ENCODE measurements around the gene ZNF746.

DNA sequence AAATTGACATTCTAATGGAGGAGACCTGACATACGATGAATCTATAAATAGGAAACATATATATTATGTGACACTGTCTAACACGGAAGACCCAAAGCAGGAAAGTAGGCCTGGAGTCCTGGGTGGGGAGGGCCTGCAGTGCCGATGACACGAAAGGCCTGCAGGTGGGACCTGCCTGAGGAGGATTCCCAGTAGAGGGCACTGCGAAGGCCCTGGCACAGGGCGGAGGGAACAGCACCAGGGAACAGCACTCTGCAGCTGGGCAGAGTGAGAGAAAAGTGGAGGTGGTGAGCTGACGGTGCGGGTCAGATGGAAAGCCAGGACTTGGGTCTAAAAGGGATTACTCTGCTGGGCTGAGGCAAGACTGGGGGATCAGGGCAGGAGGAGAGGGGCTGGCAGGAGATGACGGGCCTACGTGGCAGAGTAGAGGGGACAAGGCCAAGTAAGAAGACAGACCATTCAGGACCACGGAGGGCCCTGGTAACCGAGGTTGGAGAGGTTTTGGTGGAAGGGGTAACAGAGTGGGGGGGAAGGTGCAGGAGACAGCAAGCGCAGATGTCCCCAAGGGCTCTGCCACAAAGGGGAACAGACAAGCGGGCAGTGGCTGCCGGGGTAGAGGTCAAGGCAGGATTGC is 8.1 kb downstream of the ZNF746 start:
- TF ChIP-seq CTCF (IDR thresholded peaks at IDR 0.05) (no peak), POLR2A (IDR thresholded peaks at IDR 0.05) (no peak), POLR2AphosphoS5 (IDR thresholded peaks at IDR 0.05) (no peak)

All from breast epithelium (tissue), 3 donors.